Measurements from ENCODE around the gene CEP295NL.

GRCh38 chr17:78849026-78849425 lies 54.0 kb downstream of the CEP295NL start:
- TF ChIP-seq CTCF (IDR thresholded peaks at IDR 0.05; ENCODE audit: insufficient read depth, low read depth, low read length) = no peak
- TF ChIP-seq EZH2 (IDR thresholded peaks at IDR 0.05; ENCODE audit: insufficient read depth, low read length) = no peak
